HepG2 (cell line): ENCODE results near the gene GTF2H4. TPM values are rescaled to one million over a fixed set of nuclear protein-coding genes. Genes with fewer than 3 reads are reported as not detected.

Source experiments
- ATAC-seq: fragments of 200-7000 bp; cut with Tn5 transposase; 3 replicates; pipeline ENCODE4 v1.9.1; 2020; ENCODE audit warnings: mild to moderate bottlenecking, moderate library complexity
- BruUV-seq: library from RNA; stranded (reverse); fragments of 400-500 nt; replicated peaks from 2 replicates; lab custom pipeline; 2021; lab: Mats Ljungman, UMichigan
- CTCF ChIA-PET: fragments of 300-600 bp; formaldehyde crosslinking; extraction: SDS; loops from one replicate; lab custom pipeline; 2021; ENCODE audit warnings: low total read pairs, inconsistent platforms, low intra/inter-chr PET ratio; lab: Yijun Ruan, JAX
- POLR2A ChIA-PET: fragments of 350-600 bp; sonication (Branson Sonifier 250); formaldehyde crosslinking; loops from one replicate; lab custom pipeline; 2020; ENCODE audit warnings: antibody characterized with exemption, inconsistent platforms; lab: Yijun Ruan, JAX
- DNase-seq: peaks from one replicate; pipeline ENCODE4 v3.0.0-alpha.2; 2015; ENCODE audit warnings: low spot score
- FAIRE-seq: peaks from 3 replicates; lab custom pipeline; 2011; peaks lifted over from hg19 to GRCh38; lab: Jason Lieb, UNC
- H2AFZ ChIP-seq: one replicate; pipeline ENCODE4 v1.6.1; 2011; ENCODE audit warnings: low read length, inconsistent platforms
- H3K27ac ChIP-seq: fragments of 300-600 bp; 3 replicates; pipeline ENCODE4 v1.8.0; 2011; ENCODE audit warnings: mixed run types, mild to moderate bottlenecking, mixed read lengths, low read length, inconsistent platforms; ENCODE audit not compliant: insufficient read depth; ENCODE audit errors: extremely low read length
- H3K27me3 ChIP-seq, 2 experiments: fragments of 200-600 bp in 1 of 2; 2 replicates in 1 of 2; 3 replicates in 1 of 2; pipeline versions ENCODE4 v1.6.0 to v1.8.0; 2011; ENCODE audit warnings: low read length in 2 of 2, mild to moderate bottlenecking in 2 of 2, moderate library complexity in 2 of 2, inconsistent platforms in 1 of 2; ENCODE audit not compliant: insufficient read depth in 2 of 2, control insufficient read depth in 1 of 2
- H3K36me3 ChIP-seq, 2 experiments: fragments of 200-600 bp in 1 of 2; replicated peaks in 1 of 2; 2 replicates in 1 of 2; 3 replicates in 1 of 2; pipeline versions ENCODE4 v1.5.1 to v1.8.0; 2011; ENCODE audit warnings: low read length in 2 of 2, inconsistent platforms in 1 of 2; ENCODE audit not compliant: insufficient read depth in 2 of 2, control insufficient read depth in 1 of 2
- H3K4me1 ChIP-seq: 2 replicates; pipeline ENCODE4 v1.5.1; 2012; ENCODE audit warnings: low read length, inconsistent platforms; ENCODE audit not compliant: insufficient read depth
- H3K4me2 ChIP-seq: 2 replicates; pipeline ENCODE4 v1.6.0; 2011; ENCODE audit warnings: low read depth, low read length, inconsistent platforms
- H3K4me3 ChIP-seq, 3 experiments: fragments of 200-600 bp in 1 of 3; sonication (generic), shearing (Covaris generic) in 1 of 3; replicated peaks in 1 of 3; 2 replicates each; pipeline ENCODE4 v1.5.1; 2011 to 2016; ENCODE audit warnings: low read length in 3 of 3, inconsistent platforms in 2 of 3, low read depth in 2 of 3, mild to moderate bottlenecking in 2 of 3, control low read depth in 1 of 3, mixed read lengths in 1 of 3; ENCODE audit not compliant: insufficient read depth in 1 of 3
- H3K79me2 ChIP-seq: one replicate; pipeline ENCODE4 v1.6.1; 2011; ENCODE audit warnings: low read length, inconsistent platforms; ENCODE audit not compliant: insufficient read depth
- H3K9ac ChIP-seq: 2 replicates; pipeline ENCODE4 v1.6.0; 2011; ENCODE audit warnings: mild to moderate bottlenecking, low read depth, low read length, inconsistent platforms; ENCODE audit not compliant: insufficient read depth
- H3K9me3 ChIP-seq: 2 replicates; pipeline ENCODE4 v1.5.1; 2012; ENCODE audit warnings: mild to moderate bottlenecking, low read length
- H4K20me1 ChIP-seq: 2 replicates; pipeline ENCODE4 v1.6.0; 2011; ENCODE audit warnings: inconsistent platforms, mild to moderate bottlenecking, low read length, moderate library complexity; ENCODE audit not compliant: insufficient read depth
- GRHL1 ChIP-seq: sonication (generic); formaldehyde crosslinking; conservative IDR thresholded peaks from 2 replicates; pipeline ENCODE4 v1.8.0; 2022; ENCODE audit warnings: missing genetic modification reagents
- NFYC ChIP-seq: IDR thresholded peaks from 2 replicates; pipeline ENCODE4 v1.6.1; 2016; ENCODE audit warnings: missing genetic modification reagents, missing compliant biosample characterization
- ZFP1 ChIP-seq: IDR thresholded peaks from 2 replicates; pipeline ENCODE4 v1.6.1; 2016
- WGBS: methylation state at CpG from one replicate; pipeline ENCODE4 v1.1.6; 2017; ENCODE audit warnings: low lambda C conversion rate; 5-methylcytosine and 5-hydroxymethylcytosine counted together
- in situ Hi-C: cut with HindIII; loops from 2 replicates; pipeline ENCODE4 v1.10.0; 2017; ENCODE audit warnings: low pct_unique_long_range_greater_than_20kb; ENCODE audit not compliant: extremely low pct_ligation_motif_present
- intact Hi-C: fragments of 100-400 bp; cut with micrococcal nuclease; formaldehyde crosslinking; loops from one replicate; pipeline ENCODE4 v1.10.0; 2022; ENCODE audit not compliant: unreplicated experiment
- polyA plus RNA-seq, 8 experiments: library from polyadenylated mRNA; depleted of rRNA in 3 of 8; stranded (reverse) in 7 of 8; unstranded in 1 of 8; fragments of >200 nt; fragmentation: Illumina TruSeq in 4 of 8; extraction: Trizol in 4 of 8; gene quantifications; 2 replicates each; pipeline versions ENCODE4 v1.2.1 to v1.2.3, GENCODE V29; 2011 to 2016; ENCODE audit warnings: low read depth in 4 of 8, missing spikeins in 1 of 8, mixed read lengths in 1 of 8; ENCODE audit not compliant: insufficient read depth in 1 of 8
- total RNA-seq, 5 experiments: library from RNA; depleted of rRNA; stranded (reverse); fragments of >200 nt; fragmentation: Illumina TruSeq; extraction: Trizol; gene quantifications; 2 replicates each; pipeline ENCODE4 v1.2.3, GENCODE V29; 2016; ENCODE audit warnings: low read depth in 1 of 5
- TF ChIP-seq, protein P1 (sequence below): sonication (generic); formaldehyde crosslinking; IDR thresholded peaks from 2 replicates; pipeline ENCODE4 v1.5.0; 2020; ENCODE audit warnings: missing genetic modification reagents, mild to moderate bottlenecking, borderline replicate concordance
- TF ChIP-seq, protein P2 (sequence below): sonication (generic); formaldehyde crosslinking; conservative IDR thresholded peaks from 2 replicates; pipeline ENCODE4 v1.8.0; 2022; ENCODE audit warnings: low read depth, missing genetic modification reagents
- TF ChIP-seq, protein P3 (sequence below): sonication (generic); formaldehyde crosslinking; IDR thresholded peaks from 2 replicates; pipeline ENCODE4 v1.4.0; 2020; ENCODE audit warnings: missing genetic modification reagents

Gene GTF2H4
- total and polyA plus RNA-seq, 2 of the 13 experiments (the other 11 are each of a cell fraction or from before 2014, with no cell fraction given) = 15.9 to 49.3 TPM

DNA sequence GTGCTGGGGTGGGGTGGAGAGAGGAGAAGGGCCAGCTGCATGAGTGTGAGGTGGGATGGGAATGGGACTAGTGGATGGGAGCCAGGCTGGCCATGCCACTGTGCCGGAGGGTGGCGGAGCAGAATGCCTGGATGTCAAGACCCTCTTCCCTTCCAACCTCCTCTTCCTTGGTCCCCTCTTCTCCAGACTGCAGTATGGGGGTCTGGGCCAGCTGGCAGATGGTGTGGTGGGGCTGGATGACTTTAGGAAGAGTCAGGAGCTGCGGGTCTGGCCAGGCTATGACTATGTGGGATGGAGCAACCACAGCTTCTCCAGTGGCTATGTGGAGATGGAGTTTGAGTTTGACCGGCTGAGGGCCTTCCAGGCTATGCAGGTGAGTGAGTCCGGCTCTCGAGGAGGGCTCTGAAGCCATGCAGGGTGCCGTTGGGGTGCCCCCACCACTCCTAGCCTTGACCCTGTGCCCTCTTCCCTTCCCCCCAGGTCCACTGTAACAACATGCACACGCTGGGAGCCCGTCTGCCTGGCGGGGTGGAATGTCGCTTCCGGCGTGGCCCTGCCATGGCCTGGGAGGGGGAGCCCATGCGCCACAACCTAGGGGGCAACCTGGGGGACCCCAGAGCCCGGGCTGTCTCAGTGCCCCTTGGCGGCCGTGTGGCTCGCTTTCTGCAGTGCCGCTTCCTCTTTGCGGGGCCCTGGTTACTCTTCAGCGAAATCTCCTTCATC, 16.0 kb upstream of the GTF2H4 start:
- no peak overlapping the region for H2AFZ ChIP-seq
- no peaks in the 10 kb centered on the region for H3K27me3 ChIP-seq
- H3K4me1 ChIP-seq = peaks cover under 1% of the 10 kb centered on the region
- H3K4me2 ChIP-seq = no peak overlapping the region
- H3K4me3 ChIP-seq = no peak overlapping the region
- H3K36me3 ChIP-seq = peaks cover 35 to 67% of the 10 kb centered on the region in 2 experiments
- H3K9ac ChIP-seq = no peak overlapping the region
- intact Hi-C loops = no loop called here
- ATAC-seq (no peak), DNase-seq (no peak), FAIRE-seq (no peak)
- WGBS = 98% methylated on average over 13 of the region's 21 CpGs
- H3K79me2 ChIP-seq = peaks cover 4% of the 10 kb centered on the region
- in situ Hi-C loops = no loop called here
- H4K20me1 ChIP-seq = no peaks in the 10 kb centered on the region
- H3K9me3 ChIP-seq = no peaks in the 10 kb centered on the region
- no TSS peak for BruUV-seq
- no peak for TF ChIP-seq NFYC (CRISPR knock-in tag)
- TF ChIP-seq, protein P1, sequence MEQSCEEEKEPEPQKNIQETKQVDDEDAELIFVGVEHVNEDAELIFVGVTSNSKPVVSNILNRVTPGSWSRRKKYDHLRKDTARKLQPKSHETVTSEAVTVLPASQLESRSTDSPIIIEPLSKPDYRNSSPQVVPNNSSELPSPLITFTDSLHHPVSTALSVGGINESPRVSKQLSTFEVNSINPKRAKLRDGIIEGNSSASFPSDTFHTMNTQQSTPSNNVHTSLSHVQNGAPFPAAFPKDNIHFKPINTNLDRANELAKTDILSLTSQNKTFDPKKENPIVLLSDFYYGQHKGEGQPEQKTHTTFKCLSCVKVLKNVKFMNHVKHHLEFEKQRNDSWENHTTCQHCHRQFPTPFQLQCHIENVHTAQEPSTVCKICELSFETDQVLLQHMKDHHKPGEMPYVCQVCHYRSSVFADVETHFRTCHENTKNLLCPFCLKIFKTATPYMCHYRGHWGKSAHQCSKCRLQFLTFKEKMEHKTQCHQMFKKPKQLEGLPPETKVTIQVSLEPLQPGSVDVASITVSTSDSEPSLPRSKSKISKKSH = 0 out of 2 replicates have a peak, but pooled peaks have one; percentile 30
- ChIA-PET POLR2A (interaction anchor here (0.6 kb wide), 1 partner anchor 25 kb away, joined by 3 read pairs; no protein-coding TSS in a partner anchor), CTCF (no interaction called here)
- H3K27ac ChIP-seq = no peak overlapping the region

DNA sequence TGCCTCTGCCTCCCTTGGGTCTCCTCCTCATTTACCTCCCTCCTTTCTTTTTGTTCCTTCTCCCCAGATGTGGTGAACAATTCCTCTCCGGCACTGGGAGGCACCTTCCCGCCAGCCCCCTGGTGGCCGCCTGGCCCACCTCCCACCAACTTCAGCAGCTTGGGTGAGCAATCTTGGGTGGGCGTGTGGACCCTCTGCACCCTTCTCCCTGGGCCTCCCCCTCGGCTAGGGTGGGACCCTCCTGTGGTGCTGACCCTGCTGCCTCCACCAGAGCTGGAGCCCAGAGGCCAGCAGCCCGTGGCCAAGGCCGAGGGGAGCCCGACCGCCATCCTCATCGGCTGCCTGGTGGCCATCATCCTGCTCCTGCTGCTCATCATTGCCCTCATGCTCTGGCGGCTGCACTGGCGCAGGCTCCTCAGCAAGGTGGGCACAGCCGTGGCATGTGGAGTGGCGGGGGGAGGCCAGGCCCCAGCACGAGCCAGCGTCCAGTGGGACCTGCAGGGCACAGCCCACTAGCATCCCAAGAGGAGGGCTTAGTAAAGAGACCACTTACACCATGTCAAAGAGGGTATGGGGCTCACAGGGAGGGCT, 14.9 kb upstream of the GTF2H4 start:
- CTCF ChIA-PET = no interaction called here
- Histone ChIP-seq H2AFZ (no peak overlapping the region), H3K4me2 (no peak overlapping the region), H3K27ac (no peak overlapping the region), H3K9ac (no peak overlapping the region), H3K36me3 (peaks cover 40 to 76% of the 10 kb centered on the region in 2 experiments), H3K4me3 (no peak overlapping the region), H3K79me2 (no peaks in the 10 kb centered on the region), H3K4me1 (no peaks in the 10 kb centered on the region), H4K20me1 (no peaks in the 10 kb centered on the region), H3K9me3 (no peaks in the 10 kb centered on the region), H3K27me3 (no peaks in the 10 kb centered on the region)
- WGBS = 90% methylated on average over 13 of the region's 16 CpGs
- intact Hi-C loops (no loop called here), in situ Hi-C loops (no loop called here)
- BruUV-seq = no TSS peak
- POLR2A ChIA-PET = no interaction called here
- FAIRE-seq (no peak), DNase-seq (no peak), ATAC-seq (peak; percentile 16; the same call in 2 of the 3 replicates)
- TF ChIP-seq, protein P2, sequence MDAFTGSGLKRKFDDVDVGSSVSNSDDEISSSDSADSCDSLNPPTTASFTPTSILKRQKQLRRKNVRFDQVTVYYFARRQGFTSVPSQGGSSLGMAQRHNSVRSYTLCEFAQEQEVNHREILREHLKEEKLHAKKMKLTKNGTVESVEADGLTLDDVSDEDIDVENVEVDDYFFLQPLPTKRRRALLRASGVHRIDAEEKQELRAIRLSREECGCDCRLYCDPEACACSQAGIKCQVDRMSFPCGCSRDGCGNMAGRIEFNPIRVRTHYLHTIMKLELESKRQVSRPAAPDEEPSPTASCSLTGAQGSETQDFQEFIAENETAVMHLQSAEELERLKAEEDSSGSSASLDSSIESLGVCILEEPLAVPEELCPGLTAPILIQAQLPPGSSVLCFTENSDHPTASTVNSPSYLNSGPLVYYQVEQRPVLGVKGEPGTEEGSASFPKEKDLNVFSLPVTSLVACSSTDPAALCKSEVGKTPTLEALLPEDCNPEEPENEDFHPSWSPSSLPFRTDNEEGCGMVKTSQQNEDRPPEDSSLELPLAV (CRISPR knock-in tag) = no peak
- TF ChIP-seq ZFP1 (CRISPR knock-in tag) (no peak), GRHL1 (no peak)
- TF ChIP-seq, protein P3, sequence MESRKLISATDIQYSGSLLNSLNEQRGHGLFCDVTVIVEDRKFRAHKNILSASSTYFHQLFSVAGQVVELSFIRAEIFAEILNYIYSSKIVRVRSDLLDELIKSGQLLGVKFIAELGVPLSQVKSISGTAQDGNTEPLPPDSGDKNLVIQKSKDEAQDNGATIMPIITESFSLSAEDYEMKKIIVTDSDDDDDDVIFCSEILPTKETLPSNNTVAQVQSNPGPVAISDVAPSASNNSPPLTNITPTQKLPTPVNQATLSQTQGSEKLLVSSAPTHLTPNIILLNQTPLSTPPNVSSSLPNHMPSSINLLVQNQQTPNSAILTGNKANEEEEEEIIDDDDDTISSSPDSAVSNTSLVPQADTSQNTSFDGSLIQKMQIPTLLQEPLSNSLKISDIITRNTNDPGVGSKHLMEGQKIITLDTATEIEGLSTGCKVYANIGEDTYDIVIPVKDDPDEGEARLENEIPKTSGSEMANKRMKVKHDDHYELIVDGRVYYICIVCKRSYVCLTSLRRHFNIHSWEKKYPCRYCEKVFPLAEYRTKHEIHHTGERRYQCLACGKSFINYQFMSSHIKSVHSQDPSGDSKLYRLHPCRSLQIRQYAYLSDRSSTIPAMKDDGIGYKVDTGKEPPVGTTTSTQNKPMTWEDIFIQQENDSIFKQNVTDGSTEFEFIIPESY (CRISPR knock-in tag) = peak; percentile 94
